Right atrium auricular region (tissue), 2 donors: ENCODE data around the gene C11orf91. TPM values are rescaled to one million over a fixed set of nuclear protein-coding genes. Genes with fewer than 3 reads are reported as not detected.

Experiments used
- DNase-seq: peaks from one replicate; pipeline ENCODE4 v3.0.0-alpha.2; 2019; ENCODE audit warnings: low spot score
- H3K27ac ChIP-seq, 2 donors: fragments of 200-600 bp; sonication (generic); 1 replicate in 1 of 2; 2 replicates in 1 of 2; pipeline ENCODE4 v1.5.1; 2016 to 2019
- H3K27me3 ChIP-seq, 2 donors: fragments of 200-600 bp; sonication (generic); one replicate each; pipeline versions ENCODE4 v1.5.1 to v1.6.0; 2017 to 2019
- H3K36me3 ChIP-seq: fragments of 200-600 bp; sonication (generic); one replicate; pipeline ENCODE4 v1.5.1; 2016
- H3K4me1 ChIP-seq, 2 donors: fragments of 200-600 bp; sonication (generic); one replicate each; pipeline versions ENCODE4 v1.5.1 to v1.6.0; 2017 to 2019
- H3K4me3 ChIP-seq, 2 donors: fragments of 200-600 bp; sonication (generic); 1 replicate in 1 of 2; 2 replicates in 1 of 2; pipeline ENCODE4 v1.5.1; 2017 to 2019; ENCODE audit warnings: mild to moderate bottlenecking in 1 of 2, moderate library complexity in 1 of 2
- H3K9me3 ChIP-seq, 2 donors: fragments of 200-600 bp; sonication (generic); one replicate each; pipeline ENCODE4 v1.5.1; 2019
- CTCF ChIP-seq, 2 donors: fragments of 200-600 bp; sonication (generic); IDR thresholded peaks; one replicate each; pipeline ENCODE4 v1.5.1; 2019; ENCODE audit warnings: antibody characterized with exemption in 2 of 2
- total RNA-seq, 2 donors: library from RNA; depleted of rRNA; stranded (reverse); fragments of >200 nt; gene quantifications; one replicate each; pipeline ENCODE4 v1.1.0, GENCODE V29; 2016

C11orf91 gene
- total RNA-seq, 2 donors from 2014 or later, result not detected

- Histone ChIP-seq H3K4me1 (peaks cover 0 to 43% of the 10 kb centered on the region in 2 donors), H3K9me3 (no peaks in the 10 kb centered on the region)
Observed at GRCh38 chr11:33698921-33699320, 1.7 kb downstream of the C11orf91 start.

GRCh38 chr11:33697997-33698396, 2.6 kb downstream of the C11orf91 start:
- H3K4me3 ChIP-seq, result no peak overlapping the region
- no peak overlapping the region for H3K27ac ChIP-seq
- TF ChIP-seq CTCF (IDR thresholded peaks at IDR 0.05), result no peak
- H3K36me3 ChIP-seq, result no peaks in the 10 kb centered on the region
- H3K27me3 ChIP-seq, result no peaks in the 10 kb centered on the region
- DNase-seq, result no peak
- H3K9me3 ChIP-seq, result no peaks in the 10 kb centered on the region
- peaks cover 0 to 38% of the 10 kb centered on the region in 2 donors for H3K4me1 ChIP-seq

More at GRCh38 chr11:33698921-33699320, 1.7 kb downstream of the C11orf91 start:
- Histone ChIP-seq H3K27ac (no peak overlapping the region), H3K27me3 (no peaks in the 10 kb centered on the region), H3K36me3 (no peaks in the 10 kb centered on the region), H3K4me3 (no peak overlapping the region)
- no peak for DNase-seq
- no peak for TF ChIP-seq CTCF (IDR thresholded peaks at IDR 0.05)

- H3K27ac ChIP-seq, result no peak overlapping the region
- no peak overlapping the region for H3K4me3 ChIP-seq
- no peaks in the 10 kb centered on the region for H3K9me3 ChIP-seq
- no peaks in the 10 kb centered on the region for H3K36me3 ChIP-seq
- no peaks in the 10 kb centered on the region for H3K27me3 ChIP-seq
- no peak for DNase-seq
- peaks cover 0 to 38% of the 10 kb centered on the region in 2 donors for H3K4me1 ChIP-seq
- no peak for TF ChIP-seq CTCF (IDR thresholded peaks at IDR 0.05)
Observed at GRCh38 chr11:33696931-33697638, 3.5 kb downstream of the C11orf91 start.

- Histone ChIP-seq H3K9me3 (no peaks in the 10 kb centered on the region), H3K36me3 (no peaks in the 10 kb centered on the region), H3K4me1 (peaks cover 0 to 38% of the 10 kb centered on the region in 2 donors), H3K4me3 (no peak overlapping the region), H3K27ac (no peak overlapping the region), H3K27me3 (no peaks in the 10 kb centered on the region)
- DNase-seq, result no peak
- TF ChIP-seq CTCF (IDR thresholded peaks at IDR 0.05), result no peak
Observed at GRCh38 chr11:33696411-33696810, 4.2 kb downstream of the C11orf91 start.

GRCh38 chr11:33695051-33695566, 5.5 kb downstream of the C11orf91 start:
- Histone ChIP-seq H3K4me3 (no peak overlapping the region), H3K27ac (peak overlapping the region; percentile 35 to 46), H3K9me3 (no peaks in the 10 kb centered on the region), H3K36me3 (no peaks in the 10 kb centered on the region), H3K27me3 (no peaks in the 10 kb centered on the region), H3K4me1 (peaks cover 0 to 41% of the 10 kb centered on the region in 2 donors)
- DNase-seq, result no peak
- no peak for TF ChIP-seq CTCF (IDR thresholded peaks at IDR 0.05)
